Stimulated activated CD4-positive, alpha-beta T cell treated with anti-CD3 and anti-CD28 coated beads, Interleukin-15, amount 100 ng/mL, for 24 hours (primary cell): Measurements from ENCODE around the gene LHX4.

Experiments used
- DNase-seq: peaks from one replicate; pipeline ENCODE4 v3.0.0-alpha.2; 2020

LHX4 gene

DNA sequence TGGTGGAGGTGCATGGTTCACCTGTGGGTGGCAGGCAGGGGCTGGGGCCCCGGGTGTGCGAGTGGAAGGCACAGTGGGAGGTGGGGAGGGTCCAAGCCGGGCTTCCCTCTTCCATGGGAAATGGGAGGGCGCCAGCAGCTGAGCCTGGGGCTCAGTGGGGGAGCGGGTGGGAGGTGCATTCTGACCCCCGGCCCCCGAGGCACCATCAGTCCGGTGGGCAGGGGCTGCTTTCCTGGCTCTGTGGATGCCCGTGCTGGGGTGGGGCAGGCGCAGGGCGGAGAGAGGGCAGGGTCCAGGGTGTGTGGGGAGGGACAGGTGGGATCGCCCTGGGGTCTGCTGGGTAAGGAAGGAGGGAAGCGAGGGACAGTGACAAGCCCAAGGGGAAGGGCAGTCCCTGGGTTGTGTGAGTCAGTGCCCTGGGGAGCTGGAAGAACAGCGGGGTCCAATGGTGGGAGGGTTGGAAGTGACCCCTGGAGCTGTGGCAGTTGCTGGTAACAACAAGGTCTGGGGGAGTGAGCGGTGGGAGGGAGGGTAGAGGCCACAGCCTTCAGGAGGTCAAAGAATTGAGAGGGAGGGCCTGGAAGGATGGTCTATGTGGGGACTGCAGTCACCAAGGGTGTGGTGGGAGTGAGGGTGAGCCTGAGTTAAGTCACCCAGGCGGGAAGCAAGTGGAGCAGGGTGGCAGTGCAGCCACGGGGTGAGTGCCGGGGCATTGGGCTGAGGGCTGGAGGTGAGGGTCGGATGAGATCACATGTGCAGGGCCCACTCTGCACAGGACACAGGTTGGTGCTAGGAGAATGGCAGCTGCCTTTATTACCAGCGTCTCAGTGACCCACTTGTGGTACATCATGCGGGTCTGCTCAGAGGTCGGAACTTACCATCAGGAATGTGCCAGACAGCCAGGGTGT lies 29.6 kb downstream of the LHX4 start:
- DNase-seq: no peak

DNA sequence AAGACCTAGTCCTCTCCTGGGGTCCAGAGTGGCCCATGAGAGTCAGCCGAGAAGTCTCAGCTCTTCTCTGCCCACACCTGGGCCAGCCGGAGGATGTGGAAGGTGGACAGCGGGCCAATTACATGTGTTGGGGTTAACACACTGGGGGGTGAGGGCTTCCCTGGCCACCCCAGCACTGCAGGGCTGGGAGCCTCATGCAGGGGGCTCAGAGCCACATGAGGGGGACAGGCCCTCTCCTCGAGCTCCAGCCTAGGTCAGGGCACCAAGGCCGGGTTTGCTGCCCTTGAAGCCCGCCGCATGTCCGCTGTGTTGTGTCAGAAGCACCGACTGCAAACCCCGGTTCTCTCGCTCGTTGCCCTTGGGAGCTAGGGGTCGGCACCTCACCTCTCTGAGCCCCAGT lies 30.5 kb downstream of the LHX4 start:
- no peak for DNase-seq

DNA sequence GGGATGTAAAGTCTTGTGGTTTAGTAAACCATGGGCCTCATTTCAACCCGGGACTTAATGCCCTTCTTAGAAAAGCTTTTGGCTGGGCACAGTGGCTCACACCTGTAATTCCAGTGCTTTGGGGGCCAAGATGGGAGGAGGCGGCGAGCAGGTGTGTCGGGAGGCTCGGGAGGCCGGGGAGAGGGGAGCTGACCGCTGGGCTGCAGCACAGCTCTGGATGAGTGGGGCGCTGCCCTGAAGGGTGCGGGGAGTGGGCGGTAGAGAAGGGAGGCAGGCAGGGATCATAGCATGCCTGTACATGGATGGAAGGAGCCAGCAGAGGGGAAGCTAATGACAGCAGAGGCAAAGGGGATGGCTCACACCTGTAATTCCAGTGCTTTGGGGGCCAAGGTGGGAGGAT lies 31.0 kb downstream of the LHX4 start:
- DNase-seq: no peak

DNA sequence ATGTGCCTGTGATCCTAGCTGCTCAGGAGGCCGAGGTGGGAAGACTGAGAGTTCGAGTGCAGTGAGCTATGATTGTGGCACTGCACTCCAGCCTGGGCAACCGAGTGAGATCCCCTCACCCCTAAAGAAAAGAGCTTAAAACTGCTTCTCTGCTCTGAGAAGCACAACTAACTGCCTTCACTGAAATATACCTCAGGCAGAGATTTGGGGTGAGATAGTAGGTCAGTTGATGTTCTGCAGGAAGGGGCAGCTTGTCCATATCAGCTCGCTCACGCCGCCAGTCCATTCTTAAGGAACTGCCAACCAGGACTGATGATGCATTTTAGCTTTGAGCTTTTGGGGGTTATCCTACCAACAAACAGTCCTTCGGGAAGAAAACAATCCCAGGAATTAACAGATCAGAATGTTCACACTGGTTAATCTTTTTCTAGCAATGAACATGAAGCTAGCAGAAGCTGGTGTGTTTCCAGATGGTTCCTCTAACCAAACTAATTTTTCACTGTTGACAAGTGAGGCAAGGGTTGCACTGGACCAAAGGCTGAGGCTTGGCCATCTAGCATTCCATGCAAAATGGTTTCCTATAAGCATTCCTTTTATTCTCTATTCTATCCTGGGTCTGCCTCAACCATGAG lies 31.6 kb downstream of the LHX4 start:
- DNase-seq: no peak

DNA sequence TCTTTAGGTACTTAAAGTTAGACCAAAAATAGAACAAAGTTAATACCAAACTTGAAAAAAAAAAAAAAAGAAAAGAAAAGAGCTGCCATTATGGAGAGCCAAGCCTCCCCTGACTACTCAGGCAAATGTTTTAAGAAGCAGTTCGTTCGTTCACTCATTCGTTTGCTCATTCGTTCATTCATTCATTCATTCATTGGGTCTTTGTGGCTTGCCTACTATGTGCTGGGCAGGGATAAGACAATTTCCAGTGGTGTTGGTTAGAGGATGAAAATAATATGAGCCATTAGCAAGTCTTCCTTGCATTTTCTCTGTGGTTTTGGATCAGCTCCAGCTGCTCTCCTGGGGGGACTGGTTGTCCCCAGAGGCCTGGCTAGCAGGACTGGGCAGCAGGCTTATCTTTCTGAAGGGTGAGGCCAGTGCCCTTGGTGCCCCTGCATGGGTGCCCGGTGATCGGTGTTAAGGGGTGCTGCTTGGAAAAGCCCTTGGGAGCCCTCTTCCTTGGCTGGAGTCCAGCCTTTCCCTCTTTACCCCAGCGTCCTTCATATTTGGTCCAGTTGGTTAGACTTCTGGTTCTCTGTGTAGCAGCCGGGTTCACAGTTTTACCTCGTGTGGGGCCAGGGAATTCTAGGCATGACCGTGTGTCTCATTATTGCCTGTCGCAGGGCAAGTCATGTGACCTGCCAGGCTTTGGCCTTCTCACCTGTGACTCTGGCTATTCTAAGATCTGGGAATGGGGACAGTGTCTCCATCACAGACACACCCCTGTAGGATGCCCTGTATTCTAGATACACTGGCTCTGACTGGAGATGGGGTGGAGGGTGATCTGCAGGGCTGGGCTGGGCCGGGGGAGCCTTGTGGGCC lies 32.8 kb downstream of the LHX4 start:
- no peak for DNase-seq

DNA sequence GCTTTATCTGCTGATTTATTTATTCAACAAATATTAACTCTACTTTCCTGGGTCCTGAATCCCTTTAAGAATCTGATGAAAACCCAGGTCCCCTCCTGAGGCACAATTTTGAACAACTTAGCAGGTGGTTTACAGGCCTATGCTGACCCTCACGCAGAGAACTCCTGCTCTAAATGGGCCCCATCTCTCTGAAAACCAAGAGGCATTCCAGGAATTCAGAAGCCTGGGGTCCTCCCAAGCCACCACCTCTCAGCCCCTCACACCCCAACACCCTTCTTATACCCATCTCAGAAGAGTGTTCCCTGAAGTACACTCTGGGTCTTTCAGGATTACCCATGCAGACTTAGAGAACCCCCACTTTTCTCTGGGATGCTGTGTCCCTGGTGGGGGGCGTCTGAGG lies 34.5 kb downstream of the LHX4 start:
- no peak for DNase-seq

DNA sequence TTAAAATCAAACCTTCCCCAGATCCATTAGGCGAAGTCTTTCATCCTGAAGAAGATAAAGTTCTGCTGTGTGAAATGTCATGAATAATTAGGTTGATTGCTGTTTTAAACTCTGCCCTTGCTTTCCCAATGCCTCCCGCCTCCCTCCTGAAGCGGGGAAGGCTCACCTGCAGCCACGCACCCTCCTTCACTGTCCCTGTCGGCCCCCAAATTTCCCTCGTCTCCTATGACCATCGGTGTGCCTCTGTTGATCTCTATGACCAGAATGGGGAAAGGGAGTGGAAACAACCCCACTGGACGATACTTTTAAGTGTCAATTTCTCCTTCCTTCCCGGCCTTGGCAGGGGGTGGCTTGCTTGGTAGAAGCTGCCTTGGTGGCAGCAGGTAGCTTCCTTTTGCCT lies 35.1 kb downstream of the LHX4 start:
- no peak for DNase-seq

DNA sequence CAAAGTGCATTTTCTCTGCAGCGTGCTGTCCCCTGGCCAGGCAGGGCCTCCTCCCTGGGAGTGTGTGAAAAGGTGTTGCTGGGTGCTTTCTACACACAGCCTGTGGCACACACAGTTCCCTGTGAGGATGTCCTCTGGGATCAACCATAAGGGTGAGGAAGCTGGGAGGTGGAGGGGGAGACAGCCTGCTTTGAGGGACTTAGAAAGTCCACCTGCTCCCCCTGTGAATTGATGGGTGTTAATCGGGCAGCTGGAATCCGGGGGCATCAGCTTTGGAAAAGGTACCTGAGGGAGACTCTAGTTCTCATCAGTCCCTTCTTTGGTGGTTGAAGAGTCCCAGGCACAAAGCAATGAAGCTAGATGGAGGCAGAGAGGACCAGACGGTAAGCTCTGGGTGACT lies 35.8 kb downstream of the LHX4 start:
- no peak for DNase-seq

DNA sequence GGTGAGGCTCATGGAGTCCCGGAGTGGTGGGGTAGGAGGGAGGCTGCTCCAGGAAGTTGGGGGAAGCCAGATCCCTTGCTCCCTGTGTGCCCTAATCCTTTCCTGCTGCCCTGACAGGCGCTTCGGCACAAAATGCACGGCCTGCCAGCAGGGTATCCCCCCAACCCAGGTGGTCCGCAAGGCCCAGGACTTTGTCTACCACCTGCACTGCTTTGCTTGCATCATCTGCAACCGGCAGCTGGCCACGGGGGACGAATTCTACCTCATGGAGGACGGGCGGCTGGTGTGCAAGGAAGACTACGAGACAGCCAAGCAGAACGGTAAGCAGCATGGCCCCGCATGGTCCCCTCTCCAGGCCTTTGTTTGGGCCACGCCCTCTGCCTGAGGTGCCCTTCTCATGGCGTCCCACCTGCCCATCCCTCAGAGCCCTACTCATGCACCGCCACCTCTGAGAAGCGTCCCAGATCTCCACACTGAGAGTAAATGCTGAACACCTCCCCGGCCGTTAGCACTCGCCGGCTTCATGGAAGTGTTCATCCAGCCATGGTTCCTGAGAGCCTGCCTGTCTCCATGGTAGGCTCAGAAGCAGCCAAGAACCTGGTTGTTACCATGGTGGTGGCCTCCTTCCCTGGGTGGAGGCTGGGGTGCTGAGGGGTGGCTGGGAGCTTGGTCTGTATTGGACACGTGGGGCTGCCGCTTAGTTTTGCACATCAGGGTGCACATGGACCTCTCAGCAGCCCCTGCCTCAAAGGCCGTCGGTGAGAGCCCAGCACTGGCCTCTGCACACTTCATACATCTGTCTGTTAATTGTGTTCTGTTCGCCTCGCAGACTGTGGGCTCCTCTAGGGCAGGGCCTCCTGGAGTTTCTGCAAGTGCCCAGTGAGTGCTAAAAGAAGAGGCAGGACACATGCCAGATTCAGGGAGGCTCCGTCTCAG lies 36.5 kb downstream of the LHX4 start:
- no peak for DNase-seq

DNA sequence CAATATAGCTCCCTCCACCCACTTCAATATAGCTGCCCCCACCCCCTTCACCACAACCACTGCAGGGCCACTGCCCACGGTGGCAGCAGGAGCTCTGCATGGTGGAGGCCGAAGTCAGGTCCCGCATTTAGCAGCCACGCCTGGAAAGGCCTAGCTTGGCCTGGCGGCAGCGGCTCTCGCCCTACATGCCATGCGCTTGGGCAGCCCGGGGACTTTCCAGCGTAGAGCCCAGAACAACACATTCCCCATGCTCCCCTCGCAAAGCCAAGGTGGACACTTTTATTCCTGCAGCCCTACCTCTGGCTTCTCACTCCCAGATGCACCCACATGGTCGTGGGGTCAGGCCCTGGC lies 37.1 kb downstream of the LHX4 start:
- DNase-seq: no peak

DNA sequence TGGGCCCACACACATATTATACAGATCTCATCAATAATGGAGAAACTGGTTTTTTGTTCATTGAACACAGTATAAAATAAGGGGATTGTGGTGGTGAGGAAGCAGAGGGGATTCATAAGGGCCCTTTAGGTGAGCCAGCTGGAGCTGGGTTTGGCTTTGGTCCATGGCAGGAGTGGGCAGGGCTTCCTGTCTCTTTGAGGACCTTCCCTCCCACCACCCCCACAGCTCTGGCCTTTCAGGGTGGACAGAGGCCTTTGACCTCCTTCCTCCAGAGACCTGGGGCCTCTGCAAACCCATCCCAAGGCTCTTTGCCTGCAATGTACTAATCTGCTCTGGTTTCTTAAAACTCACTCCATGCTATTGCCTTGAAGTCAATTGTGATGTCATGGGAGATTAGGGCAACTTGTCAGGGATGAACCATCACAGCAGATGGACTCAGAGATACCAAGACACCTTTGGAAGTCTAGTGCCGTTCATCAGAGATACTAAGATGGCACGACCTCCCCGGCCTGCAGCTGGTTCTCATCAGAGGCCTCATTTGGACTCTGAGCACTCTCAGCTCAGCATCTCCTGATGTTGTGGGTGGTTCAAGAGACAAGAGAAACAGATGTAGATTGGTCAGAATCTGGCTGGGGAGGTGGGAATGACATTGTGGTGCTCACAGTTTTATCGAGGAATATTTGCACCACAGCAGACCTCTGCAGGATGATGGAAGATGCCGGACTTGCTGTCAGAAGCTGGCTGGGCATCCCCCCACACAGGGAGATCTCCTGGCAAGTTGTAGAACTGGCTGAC lies 37.9 kb downstream of the LHX4 start:
- no peak for DNase-seq

DNA sequence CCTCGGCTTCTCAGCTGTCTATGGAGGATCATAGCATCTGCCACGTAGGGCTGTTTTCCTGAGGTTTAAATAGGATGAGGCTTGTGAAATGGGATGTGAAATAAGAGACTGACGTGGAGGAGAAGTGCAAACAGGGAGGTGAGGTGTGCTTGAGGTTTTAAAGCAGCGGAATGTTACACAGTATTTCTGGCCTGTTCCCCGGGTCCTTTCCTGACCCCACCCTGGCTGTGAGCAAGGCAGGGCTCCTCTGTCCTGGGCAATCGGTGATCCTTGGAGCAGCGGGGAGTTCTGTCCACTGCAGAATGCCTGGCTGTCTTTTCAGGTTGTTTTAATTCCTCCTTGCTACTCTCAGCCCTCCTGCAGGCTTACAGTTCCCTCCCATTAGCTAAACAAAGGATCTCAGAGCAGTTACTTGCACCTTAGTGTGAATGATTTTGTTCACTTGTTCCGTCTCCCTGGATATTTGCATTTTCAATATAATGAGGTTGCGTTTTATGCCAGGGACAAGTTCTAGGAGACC lies 38.6 kb downstream of the LHX4 start:
- DNase-seq: no peak

DNA sequence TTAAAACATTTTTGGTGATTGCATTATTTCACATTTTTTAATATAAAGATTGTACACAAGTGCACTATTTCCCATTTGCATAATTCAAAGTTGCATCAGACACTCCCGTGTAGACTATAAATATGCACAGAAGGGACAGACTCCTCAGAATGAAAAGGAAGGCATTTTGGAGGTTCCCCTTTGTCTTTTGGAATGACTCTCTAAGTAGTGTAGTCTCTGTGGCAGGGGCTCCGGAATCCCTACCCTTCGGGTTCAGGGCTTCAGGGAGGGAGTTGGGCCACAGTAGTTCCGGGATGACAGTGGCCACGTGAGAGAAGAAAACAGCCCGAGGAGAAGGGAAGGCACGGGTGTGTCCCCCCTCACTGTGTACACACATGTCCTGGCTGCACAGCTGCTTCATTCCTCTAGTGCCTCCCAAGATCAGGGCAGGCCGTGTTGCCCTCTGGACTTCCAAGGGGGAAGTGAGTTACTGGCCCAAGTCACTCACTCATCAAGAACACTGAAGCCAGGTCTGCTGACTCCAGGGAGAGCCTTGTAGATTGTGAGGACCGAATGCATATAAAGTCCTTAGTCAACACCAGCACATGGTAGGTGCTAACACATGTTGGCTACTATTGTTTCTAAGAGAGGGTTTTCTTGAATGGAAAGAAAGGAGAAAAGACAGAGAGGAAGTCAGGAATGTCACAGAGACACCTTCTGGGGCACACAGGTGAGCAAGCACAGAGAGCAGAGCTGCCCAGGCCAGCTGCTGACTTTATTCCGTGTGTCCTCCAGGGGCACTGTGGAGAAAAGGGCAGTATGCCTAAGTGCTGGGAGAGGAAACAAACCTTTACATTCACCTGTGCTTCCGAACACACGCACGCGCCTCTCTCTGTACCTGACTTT lies 39.8 kb downstream of the LHX4 start:
- no peak for DNase-seq

DNA sequence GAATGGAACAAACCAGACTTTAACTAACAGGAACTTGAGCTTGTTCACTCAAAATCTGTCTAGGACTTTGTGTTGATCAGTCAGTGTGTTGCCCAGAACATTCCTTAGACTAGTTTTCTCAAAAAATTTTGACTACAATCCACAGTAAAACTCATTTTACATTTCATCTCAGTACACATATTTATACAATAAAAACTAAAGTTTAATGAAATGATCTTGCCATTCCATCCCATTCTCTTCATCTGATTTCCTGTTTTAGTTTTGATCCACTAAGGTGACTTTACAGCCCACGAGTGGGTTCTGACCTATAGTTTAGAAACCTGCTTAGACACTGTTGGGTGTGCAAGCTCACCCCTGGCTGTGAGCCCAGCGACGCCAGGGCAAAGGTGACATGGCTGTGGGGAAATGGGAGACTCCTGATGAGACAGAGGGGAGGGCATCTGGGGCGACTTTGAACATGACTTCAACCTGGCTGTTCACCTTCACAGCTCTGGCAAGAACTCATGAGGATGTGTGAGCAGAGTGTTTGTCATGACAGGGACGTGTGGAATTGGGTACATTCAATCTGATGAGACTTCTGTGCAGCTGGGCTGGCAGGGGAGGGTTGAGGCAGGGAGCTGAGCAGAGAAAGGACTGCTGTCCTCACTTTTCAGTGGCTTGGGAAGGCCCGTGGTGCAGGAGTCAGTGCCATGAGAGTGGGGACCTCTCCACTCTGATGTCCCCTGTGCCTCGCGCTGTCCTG lies 40.6 kb downstream of the LHX4 start:
- DNase-seq: no peak

DNA sequence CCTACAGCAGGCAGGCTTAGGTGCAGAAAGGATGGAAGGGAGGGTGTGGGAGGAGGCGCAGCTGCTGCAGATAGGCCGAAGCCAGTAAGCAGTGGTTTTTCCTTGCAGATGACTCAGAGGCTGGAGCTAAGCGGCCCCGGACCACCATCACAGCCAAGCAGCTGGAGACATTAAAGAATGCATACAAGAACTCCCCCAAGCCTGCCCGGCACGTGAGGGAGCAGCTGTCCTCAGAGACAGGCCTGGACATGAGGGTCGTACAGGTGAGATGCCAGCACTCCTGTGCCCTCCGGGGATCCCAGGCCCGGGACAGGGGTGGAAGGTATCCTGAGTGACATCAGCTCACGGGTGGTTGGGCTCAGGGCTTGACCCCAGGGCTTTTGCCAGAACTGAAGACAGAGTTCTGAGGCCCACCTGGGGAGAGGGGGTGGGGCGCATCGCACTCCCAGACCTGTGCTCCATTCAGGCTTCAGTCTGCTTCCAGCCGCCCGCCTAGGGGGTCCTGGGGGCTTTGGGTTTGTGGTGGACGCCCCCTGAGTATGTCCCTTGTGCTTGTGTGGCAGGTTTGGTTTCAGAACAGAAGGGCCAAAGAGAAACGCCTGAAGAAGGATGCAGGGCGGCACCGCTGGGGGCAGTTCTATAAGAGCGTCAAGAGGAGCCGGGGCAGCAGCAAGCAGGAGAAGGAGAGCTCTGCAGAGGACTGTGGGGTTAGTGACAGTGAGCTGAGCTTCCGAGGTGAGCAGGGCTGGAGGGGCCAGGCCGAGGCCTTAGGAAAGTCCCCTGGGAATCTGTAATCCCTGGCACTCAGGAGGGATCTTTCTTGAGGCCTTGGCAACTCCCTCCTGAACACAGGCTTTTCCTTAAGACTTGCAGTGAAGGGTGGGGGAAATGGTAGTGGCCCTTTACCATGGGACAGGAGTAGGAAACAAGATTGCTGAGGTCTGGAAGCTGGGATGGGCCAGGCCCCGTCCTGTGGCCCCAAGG lies 41.5 kb downstream of the LHX4 start:
- no peak for DNase-seq

DNA sequence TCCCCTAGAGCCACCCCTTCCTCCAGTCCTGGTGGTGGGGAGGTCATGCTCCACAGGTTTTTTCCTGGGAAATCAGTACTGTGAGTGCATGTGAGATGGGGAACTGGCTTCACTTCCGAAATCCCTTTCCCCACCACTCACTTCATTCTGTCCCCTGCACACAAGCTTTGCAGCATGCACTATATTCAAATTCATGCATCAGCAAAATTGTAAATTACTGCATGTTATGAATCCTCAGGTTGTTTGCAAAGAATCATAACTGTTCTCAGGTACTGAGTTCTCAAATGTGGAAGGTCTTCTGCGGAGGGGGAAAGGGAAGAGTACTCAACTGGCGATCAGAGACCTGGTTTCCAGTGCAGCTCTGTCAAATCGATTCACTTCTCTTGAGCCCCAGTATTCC lies 42.3 kb downstream of the LHX4 start:
- DNase-seq: no peak

DNA sequence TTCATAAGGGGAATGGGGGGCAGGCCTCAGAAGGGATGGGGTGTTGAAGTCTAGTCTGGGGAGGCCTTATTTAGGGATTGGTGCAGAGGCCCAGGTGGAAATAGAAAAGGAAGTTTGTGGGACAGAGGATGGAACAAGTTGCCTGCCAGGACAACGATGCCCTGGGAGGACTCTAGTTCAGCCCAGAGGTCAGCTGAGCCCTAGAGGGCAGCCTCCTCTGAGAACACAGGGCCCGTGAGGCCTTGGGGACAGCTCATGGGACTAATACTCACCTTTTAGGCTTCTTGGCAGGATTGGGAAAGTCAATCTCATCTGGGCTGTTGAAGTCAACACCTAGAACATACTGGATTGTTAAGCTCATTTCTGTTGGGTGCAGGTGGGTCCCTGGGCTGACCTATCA lies 43.0 kb downstream of the LHX4 start:
- no peak for DNase-seq

DNA sequence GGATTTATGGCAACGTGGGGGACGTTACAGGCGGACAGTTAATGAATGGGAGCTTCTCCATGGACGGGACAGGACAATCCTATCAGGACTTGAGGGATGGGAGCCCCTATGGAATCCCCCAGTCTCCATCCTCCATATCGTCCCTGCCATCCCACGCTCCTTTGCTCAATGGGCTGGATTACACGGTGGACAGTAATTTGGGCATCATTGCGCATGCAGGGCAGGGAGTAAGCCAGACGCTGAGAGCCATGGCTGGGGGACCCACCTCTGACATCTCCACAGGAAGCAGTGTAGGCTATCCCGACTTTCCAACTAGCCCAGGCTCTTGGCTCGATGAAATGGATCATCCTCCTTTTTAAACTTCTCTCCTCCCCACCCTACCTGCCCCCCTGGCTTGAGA lies 44.2 kb downstream of the LHX4 start:
- DNase-seq: no peak
